GM23338 (cell line): Measurements from ENCODE around the gene SMCO2. TPM values are rescaled to one million over a fixed set of nuclear protein-coding genes. Genes with fewer than 3 reads are reported as not detected.

Experiments
- ATAC-seq: fragments of 200-7000 bp; cut with Tn5 transposase; 3 replicates; pipeline ENCODE4 v1.9.1; 2020
- DNase-seq: peaks from one replicate; pipeline ENCODE4 v3.0.0-alpha.2; 2015; ENCODE audit warnings: low spot score
- H2AFZ ChIP-seq: fragments of 200-600 bp; sonication (generic); 2 replicates; pipeline ENCODE4 v1.8.0; 2016; ENCODE audit warnings: antibody characterized with exemption, mild to moderate bottlenecking, moderate library complexity
- H3F3A ChIP-seq: fragments of 200-600 bp; sonication (generic); replicated peaks from 2 replicates; pipeline ENCODE4 v1.8.0; 2017; ENCODE audit warnings: antibody characterized with exemption, mixed run types, low read depth
- H3K27ac ChIP-seq: fragments of 200-600 bp; sonication (generic); 2 replicates; pipeline ENCODE4 v1.6.1; 2016; ENCODE audit warnings: low read depth
- H3K27me3 ChIP-seq: fragments of 200-600 bp; sonication (generic); 2 replicates; pipeline ENCODE4 v1.8.0; 2016; ENCODE audit warnings: mild to moderate bottlenecking, mixed run types, moderate library complexity; ENCODE audit not compliant: insufficient read depth
- H3K36me3 ChIP-seq: fragments of 200-600 bp; sonication (generic); 2 replicates; pipeline ENCODE4 v1.8.0; 2016; ENCODE audit warnings: mild to moderate bottlenecking; ENCODE audit not compliant: insufficient read depth
- H3K4me1 ChIP-seq: fragments of 200-600 bp; sonication (generic); 2 replicates; pipeline ENCODE4 v1.8.0; 2016; ENCODE audit warnings: mild to moderate bottlenecking, moderate library complexity; ENCODE audit not compliant: insufficient read depth
- H3K4me2 ChIP-seq: fragments of 200-600 bp; sonication (generic); 2 replicates; pipeline ENCODE4 v1.7.1; 2017; ENCODE audit warnings: mixed run types
- H3K4me3 ChIP-seq: fragments of 200-600 bp; sonication (generic); 2 replicates; pipeline ENCODE4 v1.6.1; 2016; ENCODE audit warnings: mixed run types
- H3K79me2 ChIP-seq: fragments of 200-600 bp; sonication (generic); replicated peaks from 2 replicates; pipeline ENCODE4 v1.8.0; 2017; ENCODE audit warnings: mild to moderate bottlenecking; ENCODE audit not compliant: insufficient read depth
- H3K9me2 ChIP-seq: fragments of 200-600 bp; sonication (generic); 2 replicates; pipeline ENCODE4 v1.8.0; 2017; ENCODE audit not compliant: insufficient read depth
- H4K20me1 ChIP-seq: fragments of 200-600 bp; sonication (generic); replicated peaks from 2 replicates; pipeline ENCODE4 v1.8.0; 2017; ENCODE audit warnings: mild to moderate bottlenecking; ENCODE audit not compliant: insufficient read depth
- H3K27ac Mint-ChIP-seq: 2 replicates; pipeline ENCODE4 v1.8.0; 2020; ENCODE audit warnings: inconsistent platforms, mild to moderate bottlenecking, moderate library complexity, mixed read lengths
- H3K27me3 Mint-ChIP-seq: 3 replicates; pipeline ENCODE4 v1.8.0; 2022; ENCODE audit warnings: low read depth, mild to moderate bottlenecking, moderate library complexity, mixed read lengths, inconsistent platforms; ENCODE audit not compliant: insufficient read depth, poor library complexity
- H3K36me3 Mint-ChIP-seq: 3 replicates; pipeline ENCODE4 v1.8.0; 2021; ENCODE audit warnings: low read depth, mild to moderate bottlenecking, inconsistent platforms, moderate library complexity, mixed read lengths
- H3K4me1 Mint-ChIP-seq: 3 replicates; pipeline ENCODE4 v1.8.0; 2020; ENCODE audit warnings: mild to moderate bottlenecking, inconsistent platforms, mixed read lengths
- H3K4me3 Mint-ChIP-seq: 3 replicates; pipeline ENCODE4 v1.8.0; 2021; ENCODE audit warnings: moderate library complexity, mild to moderate bottlenecking, inconsistent platforms, mixed read lengths
- H3K9me3 Mint-ChIP-seq: 3 replicates; pipeline ENCODE4 v1.8.0; 2020; ENCODE audit warnings: moderate library complexity, mild to moderate bottlenecking, inconsistent platforms, mixed read lengths
- EZH2 ChIP-seq: fragments of 200-600 bp; sonication (generic); IDR thresholded peaks from one replicate; pipeline ENCODE4 v1.8.0; 2017; ENCODE audit warnings: antibody characterized with exemption, mild to moderate bottlenecking, low read depth; ENCODE audit not compliant: unreplicated experiment
- EZH2phosphoT487 ChIP-seq: fragments of 200-600 bp; sonication (generic); IDR thresholded peaks from one replicate; pipeline ENCODE4 v1.8.1; 2018; ENCODE audit warnings: antibody characterized with exemption; ENCODE audit not compliant: unreplicated experiment
- JUNB ChIP-seq: IDR thresholded peaks from one replicate; pipeline ENCODE4 v1.6.1; 2016; ENCODE audit warnings: antibody characterized with exemption; ENCODE audit not compliant: unreplicated experiment
- NANOG ChIP-seq: IDR thresholded peaks from 2 replicates; pipeline ENCODE4 v1.6.1; 2016; ENCODE audit warnings: antibody characterized with exemption, borderline replicate concordance
- POLR2AphosphoS5 ChIP-seq: IDR thresholded peaks from 2 replicates; pipeline ENCODE4 v1.6.1; 2016; ENCODE audit warnings: antibody characterized with exemption, low read depth
- STAT1 ChIP-seq: IDR thresholded peaks from one replicate; pipeline ENCODE4 v1.6.1; 2016; ENCODE audit warnings: antibody characterized with exemption; ENCODE audit not compliant: unreplicated experiment
- ZNF114 ChIP-seq: fragments of 250-450 bp; sonication (Bioruptor Pico); IDR thresholded peaks from 2 replicates; pipeline ENCODE4 v1.5.0; 2020; ENCODE audit warnings: mild to moderate bottlenecking, moderate library complexity
- ZNF331 ChIP-seq: fragments of 250-450 bp; sonication (Bioruptor Pico); IDR thresholded peaks from 2 replicates; pipeline ENCODE4 v1.5.0; 2020; ENCODE audit warnings: low read depth, mild to moderate bottlenecking, moderate library complexity
- polyA plus RNA-seq: library from polyadenylated mRNA; unstranded; fragments of >200 nt; fragmentation: Nextera tagmentation; extraction: Ambion mirVana; gene quantifications from 2 replicates; pipeline ENCODE4 v1.2.1, GENCODE V29; 2016
- total RNA-seq: library from RNA; depleted of rRNA; stranded (reverse); fragments of >200 nt; shearing (Covaris generic); gene quantifications from 2 replicates; pipeline ENCODE4 v1.2.3, GENCODE V29; 2014
- TF ChIP-seq, protein P1 (sequence below): IDR thresholded peaks from one replicate; pipeline ENCODE4 v1.6.1; 2018; ENCODE audit warnings: antibody characterized with exemption; ENCODE audit not compliant: unreplicated experiment
- TF ChIP-seq, protein P2 (sequence below): IDR thresholded peaks from 2 replicates; pipeline ENCODE4 v1.6.1; 2016; ENCODE audit warnings: antibody characterized with exemption
- TF ChIP-seq, protein P3 (sequence below): fragments of 250-450 bp; sonication (Bioruptor Pico); IDR thresholded peaks from 2 replicates; pipeline ENCODE4 v1.5.0; 2020; ENCODE audit warnings: mild to moderate bottlenecking, moderate library complexity

SMCO2 gene
- total and polyA plus RNA-seq, 2 experiments from 2014 or later = 0.86 TPM; not detected in 1

DNA sequence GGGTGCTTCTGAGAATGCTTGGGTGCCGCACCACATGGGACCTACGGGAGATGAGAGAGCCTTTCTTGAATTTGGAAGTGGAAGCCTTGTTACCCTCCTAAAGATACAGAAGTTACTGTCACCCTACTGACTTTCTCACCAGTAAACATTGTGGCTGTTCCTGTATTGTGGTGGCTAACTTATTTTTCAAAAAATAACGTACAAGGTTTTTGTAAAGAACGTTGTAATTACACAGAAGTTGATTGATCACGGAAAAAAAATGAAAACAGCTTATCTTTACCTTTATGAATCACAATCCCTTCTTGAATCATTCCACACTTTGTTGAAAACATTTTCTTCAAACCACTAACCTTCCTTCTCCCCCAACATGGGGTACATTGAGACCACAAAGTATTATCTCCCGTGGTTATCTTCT is 55.5 kb downstream of the SMCO2 start (continued):
- TF ChIP-seq, protein P1, sequence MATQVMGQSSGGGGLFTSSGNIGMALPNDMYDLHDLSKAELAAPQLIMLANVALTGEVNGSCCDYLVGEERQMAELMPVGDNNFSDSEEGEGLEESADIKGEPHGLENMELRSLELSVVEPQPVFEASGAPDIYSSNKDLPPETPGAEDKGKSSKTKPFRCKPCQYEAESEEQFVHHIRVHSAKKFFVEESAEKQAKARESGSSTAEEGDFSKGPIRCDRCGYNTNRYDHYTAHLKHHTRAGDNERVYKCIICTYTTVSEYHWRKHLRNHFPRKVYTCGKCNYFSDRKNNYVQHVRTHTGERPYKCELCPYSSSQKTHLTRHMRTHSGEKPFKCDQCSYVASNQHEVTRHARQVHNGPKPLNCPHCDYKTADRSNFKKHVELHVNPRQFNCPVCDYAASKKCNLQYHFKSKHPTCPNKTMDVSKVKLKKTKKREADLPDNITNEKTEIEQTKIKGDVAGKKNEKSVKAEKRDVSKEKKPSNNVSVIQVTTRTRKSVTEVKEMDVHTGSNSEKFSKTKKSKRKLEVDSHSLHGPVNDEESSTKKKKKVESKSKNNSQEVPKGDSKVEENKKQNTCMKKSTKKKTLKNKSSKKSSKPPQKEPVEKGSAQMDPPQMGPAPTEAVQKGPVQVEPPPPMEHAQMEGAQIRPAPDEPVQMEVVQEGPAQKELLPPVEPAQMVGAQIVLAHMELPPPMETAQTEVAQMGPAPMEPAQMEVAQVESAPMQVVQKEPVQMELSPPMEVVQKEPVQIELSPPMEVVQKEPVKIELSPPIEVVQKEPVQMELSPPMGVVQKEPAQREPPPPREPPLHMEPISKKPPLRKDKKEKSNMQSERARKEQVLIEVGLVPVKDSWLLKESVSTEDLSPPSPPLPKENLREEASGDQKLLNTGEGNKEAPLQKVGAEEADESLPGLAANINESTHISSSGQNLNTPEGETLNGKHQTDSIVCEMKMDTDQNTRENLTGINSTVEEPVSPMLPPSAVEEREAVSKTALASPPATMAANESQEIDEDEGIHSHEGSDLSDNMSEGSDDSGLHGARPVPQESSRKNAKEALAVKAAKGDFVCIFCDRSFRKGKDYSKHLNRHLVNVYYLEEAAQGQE = no peak
- TF ChIP-seq POLR2AphosphoS5 = no peak
- TF ChIP-seq ZNF114 = no peak

DNA sequence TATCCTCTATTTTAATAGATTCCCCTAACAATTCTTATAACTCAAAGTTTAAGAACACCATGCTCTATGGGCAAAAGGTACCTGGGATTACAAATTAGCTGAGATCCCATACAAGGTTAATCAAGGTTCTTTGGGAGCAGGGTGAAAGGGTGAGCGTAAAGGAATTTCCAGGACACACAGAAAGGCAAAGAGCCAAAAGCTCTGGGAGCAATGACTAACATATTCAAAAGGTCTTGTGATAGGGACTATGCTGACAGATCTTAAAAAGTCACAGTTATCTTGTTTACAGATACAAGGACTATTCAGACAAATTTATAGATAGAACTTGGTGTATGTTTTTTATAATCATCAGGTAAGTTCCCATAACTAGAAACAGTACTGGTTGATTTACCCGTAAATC is 58.0 kb downstream of the SMCO2 start:
- Mint-ChIP-seq H3K36me3 (no peaks in the 10 kb centered on the region), H3K27ac (no peak overlapping the region), H3K27me3 (peaks cover 4% of the 10 kb centered on the region), H3K4me1 (peaks cover 4% of the 10 kb centered on the region; the same call in 1 of the 3 replicates), H3K4me3 (no peak overlapping the region), H3K9me3 (no peaks in the 10 kb centered on the region)
- H2AFZ ChIP-seq = no peak overlapping the region
- H3K9me2 ChIP-seq = 0 out of 2 replicates have a peak, but pooled peaks cover 6% of the 10 kb centered on the region
- no peak overlapping the region for H3K27ac ChIP-seq
- H3K36me3 ChIP-seq = no peaks in the 10 kb centered on the region
- no peak for ATAC-seq
- no peaks in the 10 kb centered on the region for H3K4me1 ChIP-seq
- H3F3A ChIP-seq = no peaks in the 10 kb centered on the region
- no peaks in the 10 kb centered on the region for H4K20me1 ChIP-seq
- no peaks in the 10 kb centered on the region for H3K27me3 ChIP-seq
- H3K4me3 ChIP-seq = no peak overlapping the region
- DNase-seq = no peak
- no peaks in the 10 kb centered on the region for H3K79me2 ChIP-seq
- H3K4me2 ChIP-seq = no peak overlapping the region
- TF ChIP-seq JUNB (no peak), ZNF331 (CRISPR knock-in tag) (no peak), NANOG (no peak), EZH2 (no peak), EZH2phosphoT487 (no peak), POLR2AphosphoS5 (no peak), STAT1 (no peak)
- TF ChIP-seq, protein P2, sequence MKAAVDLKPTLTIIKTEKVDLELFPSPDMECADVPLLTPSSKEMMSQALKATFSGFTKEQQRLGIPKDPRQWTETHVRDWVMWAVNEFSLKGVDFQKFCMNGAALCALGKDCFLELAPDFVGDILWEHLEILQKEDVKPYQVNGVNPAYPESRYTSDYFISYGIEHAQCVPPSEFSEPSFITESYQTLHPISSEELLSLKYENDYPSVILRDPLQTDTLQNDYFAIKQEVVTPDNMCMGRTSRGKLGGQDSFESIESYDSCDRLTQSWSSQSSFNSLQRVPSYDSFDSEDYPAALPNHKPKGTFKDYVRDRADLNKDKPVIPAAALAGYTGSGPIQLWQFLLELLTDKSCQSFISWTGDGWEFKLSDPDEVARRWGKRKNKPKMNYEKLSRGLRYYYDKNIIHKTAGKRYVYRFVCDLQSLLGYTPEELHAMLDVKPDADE = no peak
- TF ChIP-seq, protein P1 = no peak
- TF ChIP-seq, protein P3, sequence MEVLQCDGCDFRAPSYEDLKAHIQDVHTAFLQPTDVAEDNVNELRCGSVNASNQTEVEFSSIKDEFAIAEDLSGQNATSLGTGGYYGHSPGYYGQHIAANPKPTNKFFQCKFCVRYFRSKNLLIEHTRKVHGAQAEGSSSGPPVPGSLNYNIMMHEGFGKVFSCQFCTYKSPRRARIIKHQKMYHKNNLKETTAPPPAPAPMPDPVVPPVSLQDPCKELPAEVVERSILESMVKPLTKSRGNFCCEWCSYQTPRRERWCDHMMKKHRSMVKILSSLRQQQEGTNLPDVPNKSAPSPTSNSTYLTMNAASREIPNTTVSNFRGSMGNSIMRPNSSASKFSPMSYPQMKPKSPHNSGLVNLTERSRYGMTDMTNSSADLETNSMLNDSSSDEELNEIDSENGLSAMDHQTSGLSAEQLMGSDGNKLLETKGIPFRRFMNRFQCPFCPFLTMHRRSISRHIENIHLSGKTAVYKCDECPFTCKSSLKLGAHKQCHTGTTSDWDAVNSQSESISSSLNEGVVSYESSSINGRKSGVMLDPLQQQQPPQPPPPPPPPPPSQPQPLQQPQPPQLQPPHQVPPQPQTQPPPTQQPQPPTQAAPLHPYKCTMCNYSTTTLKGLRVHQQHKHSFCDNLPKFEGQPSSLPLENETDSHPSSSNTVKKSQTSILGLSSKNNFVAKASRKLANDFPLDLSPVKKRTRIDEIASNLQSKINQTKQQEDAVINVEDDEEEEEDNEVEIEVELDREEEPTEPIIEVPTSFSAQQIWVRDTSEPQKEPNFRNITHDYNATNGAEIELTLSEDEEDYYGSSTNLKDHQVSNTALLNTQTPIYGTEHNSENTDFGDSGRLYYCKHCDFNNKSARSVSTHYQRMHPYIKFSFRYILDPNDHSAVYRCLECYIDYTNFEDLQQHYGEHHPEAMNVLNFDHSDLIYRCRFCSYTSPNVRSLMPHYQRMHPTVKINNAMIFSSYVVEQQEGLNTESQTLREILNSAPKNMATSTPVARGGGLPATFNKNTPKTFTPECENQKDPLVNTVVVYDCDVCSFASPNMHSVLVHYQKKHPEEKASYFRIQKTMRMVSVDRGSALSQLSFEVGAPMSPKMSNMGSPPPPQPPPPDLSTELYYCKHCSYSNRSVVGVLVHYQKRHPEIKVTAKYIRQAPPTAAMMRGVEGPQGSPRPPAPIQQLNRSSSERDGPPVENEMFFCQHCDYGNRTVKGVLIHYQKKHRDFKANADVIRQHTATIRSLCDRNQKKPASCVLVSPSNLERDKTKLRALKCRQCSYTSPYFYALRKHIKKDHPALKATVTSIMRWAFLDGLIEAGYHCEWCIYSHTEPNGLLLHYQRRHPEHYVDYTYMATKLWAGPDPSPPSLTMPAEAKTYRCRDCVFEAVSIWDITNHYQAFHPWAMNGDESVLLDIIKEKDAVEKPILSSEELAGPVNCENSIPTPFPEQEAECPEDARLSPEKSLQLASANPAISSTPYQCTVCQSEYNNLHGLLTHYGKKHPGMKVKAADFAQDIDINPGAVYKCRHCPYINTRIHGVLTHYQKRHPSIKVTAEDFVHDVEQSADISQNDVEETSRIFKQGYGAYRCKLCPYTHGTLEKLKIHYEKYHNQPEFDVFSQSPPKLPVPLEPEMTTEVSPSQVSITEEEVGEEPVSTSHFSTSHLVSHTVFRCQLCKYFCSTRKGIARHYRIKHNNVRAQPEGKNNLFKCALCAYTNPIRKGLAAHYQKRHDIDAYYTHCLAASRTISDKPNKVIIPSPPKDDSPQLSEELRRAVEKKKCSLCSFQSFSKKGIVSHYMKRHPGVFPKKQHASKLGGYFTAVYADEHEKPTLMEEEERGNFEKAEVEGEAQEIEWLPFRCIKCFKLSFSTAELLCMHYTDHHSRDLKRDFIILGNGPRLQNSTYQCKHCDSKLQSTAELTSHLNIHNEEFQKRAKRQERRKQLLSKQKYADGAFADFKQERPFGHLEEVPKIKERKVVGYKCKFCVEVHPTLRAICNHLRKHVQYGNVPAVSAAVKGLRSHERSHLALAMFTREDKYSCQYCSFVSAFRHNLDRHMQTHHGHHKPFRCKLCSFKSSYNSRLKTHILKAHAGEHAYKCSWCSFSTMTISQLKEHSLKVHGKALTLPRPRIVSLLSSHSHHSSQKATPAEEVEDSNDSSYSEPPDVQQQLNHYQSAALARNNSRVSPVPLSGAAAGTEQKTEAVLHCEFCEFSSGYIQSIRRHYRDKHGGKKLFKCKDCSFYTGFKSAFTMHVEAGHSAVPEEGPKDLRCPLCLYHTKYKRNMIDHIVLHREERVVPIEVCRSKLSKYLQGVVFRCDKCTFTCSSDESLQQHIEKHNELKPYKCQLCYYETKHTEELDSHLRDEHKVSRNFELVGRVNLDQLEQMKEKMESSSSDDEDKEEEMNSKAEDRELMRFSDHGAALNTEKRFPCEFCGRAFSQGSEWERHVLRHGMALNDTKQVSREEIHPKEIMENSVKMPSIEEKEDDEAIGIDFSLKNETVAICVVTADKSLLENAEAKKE (CRISPR knock-in tag) = no peak
